Measurements from ENCODE around the gene CD34.

The CD34 gene

GRCh38 chr1:207832796-207833195 lies 78.1 kb downstream of the CD34 start:
- no peak for DNase-seq (ENCODE audit: low spot score)

DNA sequence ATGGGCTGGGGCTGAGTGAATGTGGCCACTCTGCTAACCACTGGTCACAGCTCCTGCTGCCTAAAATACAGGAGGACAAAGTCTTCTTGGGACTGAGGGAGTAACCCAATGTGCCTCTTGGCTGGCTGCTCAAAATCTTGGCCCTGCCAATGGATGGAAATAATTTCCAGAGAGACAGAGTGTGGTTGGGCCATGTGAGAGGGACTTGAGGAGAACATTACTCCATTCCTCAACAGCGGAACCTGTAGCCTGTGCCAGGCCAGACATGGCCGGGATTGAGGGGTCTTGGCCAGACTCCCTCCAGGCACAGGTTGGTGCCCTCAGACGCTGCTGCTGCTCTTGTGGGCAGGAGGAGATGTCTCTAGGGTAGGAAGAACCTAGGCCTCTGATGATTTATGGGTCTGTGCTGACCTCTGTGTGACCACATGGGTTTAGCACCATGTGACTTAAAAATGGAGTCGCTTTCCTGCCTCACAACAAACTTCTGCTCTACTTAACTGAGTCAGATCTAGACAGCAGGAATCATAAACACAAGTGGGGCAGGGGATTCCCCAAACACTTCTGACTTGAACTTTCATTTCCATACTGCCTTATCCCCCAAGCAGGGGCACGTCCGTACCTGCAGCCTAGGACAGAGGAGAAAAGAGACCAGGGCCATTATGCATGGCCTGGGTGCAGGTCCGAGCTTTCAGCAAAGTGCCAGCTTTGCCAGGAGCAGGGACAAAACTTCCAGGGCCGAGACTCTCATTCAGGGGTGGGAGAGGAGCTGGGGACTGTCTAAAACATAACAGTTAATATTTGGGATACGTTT lies 79.2 kb downstream of the CD34 start:
- DNase-seq (ENCODE audit: low spot score), result no peak

Data from iPS-NIHi11 (cell line).